Measurements from ENCODE around the gene LCE7A.

LCE7A gene

DNA sequence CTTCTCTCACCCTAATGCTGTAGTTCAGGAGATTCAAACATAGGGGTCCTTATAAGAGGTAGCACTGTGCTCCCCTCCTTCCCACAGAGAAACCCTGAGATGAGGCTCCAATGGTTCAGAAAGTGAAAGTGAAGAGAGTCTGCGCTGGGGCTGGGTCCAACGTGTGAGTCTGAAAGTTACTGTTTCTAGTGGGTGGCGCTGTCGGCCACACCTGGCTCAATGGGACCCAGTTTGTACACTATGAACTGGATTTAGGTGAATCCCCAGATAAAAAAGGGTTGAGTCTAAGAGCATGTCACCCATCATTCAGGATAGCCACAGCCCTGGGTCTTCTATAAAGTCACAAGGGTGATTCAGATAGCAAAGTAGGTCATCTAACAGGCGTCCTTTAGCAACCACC is 21.1 kb downstream of the LCE7A start:
- no peak for FAIRE-seq

DNA sequence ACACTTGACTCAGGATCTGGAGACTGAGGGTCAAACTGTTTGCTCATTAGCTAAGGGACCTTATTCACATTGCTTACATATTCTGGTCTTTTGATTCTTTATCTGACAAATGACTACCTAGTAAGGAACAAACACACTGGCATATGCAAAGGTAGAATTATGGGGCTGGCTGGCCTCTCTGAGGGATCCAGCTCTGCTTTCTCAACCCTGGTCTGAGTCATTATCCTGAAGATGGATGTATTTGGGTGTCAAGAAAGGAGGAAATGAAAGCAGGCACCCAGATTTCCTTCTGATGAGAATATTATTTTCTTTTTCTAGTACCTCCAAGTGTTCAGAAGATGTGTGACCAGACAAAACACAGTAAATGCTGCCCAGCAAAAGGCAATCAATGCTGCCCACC is 24.3 kb downstream of the LCE7A start:
- FAIRE-seq, result no peak

DNA sequence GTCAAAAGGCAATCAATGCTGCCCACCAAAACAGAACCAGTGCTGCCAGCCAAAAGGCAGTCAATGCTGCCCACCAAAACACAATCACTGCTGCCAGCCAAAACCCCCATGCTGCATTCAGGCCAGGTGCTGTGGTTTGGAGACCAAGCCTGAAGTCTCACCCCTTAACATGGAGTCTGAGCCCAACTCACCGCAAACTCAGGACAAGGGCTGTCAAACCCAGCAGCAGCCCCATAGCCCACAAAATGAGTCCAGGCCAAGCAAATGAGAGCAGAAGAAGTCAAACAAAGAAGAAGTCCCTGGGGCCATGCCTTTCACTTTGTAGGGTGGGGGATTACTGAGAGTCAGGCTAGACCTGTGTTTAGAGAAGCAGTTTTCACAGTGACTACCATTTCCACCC is 24.7 kb downstream of the LCE7A start:
- FAIRE-seq, result no peak

DNA sequence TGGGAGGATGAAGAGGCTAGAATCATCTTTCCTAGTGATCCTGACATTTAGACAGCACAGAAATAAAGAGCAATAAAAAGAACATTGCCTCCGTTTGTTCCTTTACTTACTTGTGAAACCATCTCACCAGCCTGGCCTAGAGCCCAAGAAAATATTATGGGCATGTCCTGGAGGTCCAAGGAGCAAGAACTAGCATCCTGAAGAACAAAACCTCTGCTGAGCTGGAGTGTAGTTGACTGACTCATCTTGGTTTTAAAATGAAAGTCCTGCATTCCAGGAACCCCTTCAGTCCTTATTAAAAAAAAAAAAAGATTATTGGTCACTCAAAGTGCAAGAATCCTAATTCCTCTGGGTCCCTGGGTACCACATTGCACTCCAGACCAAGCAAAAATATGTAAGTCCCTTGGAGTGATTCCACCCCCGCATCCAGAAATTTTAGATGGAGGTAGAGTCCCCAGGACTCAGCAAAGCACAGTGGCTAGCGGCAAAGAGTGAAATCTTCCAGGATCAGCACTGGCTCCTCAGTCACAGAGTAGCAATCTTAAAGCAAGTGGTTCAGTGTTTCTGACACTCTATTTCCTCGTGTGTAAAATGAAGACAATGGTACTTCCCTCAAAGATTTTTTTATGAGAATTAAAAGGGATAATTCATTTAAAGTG is 25.3 kb downstream of the LCE7A start:
- FAIRE-seq, result no peak

DNA sequence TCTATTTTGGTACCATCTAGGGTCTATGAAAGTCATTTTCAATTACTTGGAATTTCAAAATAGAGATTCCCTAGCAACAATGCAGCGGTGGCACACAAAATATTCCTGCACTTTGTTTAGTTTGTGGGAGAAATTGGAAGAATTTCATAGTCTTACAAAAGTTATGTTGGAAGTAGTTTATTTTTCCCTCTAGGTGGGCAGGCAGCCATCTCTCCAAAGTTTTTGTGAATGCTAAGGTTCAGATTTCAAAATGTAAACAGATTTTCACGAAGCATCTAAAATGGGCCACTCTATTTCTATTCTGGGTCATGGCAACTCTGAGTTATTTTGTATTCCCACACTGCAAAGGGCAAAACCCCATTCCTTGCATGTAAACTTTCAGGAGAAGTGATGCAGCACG is 26.3 kb downstream of the LCE7A start:
- FAIRE-seq, result no peak

DNA sequence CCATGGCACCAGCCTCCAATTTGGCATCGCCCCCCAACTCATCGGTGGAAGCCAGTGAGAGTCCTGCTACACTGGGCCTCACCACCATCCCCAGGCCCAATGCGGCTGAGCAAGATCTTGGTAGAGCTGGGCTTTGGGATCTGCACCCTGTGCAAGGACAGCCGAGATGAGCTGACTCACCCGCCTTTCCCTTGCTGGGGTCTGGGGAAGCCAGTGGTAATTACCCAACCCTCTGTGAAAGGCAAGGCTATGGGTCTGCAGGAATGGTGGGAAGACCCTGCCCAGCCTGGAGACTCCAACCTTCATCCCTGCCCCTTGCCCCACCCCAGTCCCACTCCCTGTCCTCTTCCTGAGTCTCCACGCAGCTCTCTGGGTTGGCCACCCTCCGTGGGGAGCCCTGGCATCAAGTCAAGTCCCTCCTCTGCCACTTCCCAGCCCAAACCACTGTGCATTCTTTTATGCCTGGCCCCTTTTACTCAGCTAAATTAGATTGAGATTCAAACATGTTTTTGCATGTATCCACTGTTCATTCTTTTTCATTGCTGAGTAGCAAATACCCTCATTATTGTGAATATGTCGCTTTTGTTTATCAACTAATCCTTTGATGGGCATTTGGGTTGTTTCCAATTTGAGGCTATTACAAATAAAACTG is 27.1 kb downstream of the LCE7A start:
- FAIRE-seq, result no peak

DNA sequence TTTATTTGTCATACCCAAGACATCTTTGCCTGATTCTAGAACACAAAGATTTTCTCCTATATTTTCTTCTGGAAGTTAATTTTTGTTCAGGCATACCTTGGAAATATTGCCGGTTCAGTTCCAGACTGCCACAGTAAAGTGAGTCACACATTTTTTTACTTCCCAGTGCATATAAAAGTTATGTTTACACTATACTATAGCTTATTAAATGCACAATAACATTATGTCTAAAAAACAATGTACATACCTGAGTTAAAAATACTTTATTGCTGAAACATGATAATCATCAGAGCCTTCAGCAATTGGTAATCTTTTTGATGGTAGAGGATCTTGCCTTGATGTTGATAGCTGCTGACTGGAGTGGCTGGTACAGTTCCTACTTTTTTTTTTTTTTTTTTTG is 28.3 kb downstream of the LCE7A start:
- no peak for FAIRE-seq

DNA sequence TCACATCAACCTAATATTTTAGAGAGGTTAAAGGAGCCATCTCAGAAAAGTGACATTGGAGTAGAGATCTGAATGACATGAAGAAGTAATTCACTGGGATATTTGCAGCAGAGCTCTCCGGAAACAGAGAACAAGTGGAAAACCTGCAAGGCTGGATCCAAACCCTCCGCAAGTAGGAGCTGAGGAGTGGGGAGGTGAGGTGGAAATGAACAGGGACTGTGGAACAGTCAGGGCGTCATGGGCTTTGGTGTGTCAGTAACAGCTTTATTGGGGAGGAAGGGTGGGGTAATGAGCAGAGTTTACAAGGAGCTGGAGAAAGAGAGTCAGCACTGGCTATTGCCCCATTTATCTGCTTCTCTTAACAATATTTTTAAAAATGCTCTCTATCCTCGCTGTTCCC is 39.2 kb downstream of the LCE7A start:
- FAIRE-seq, result no peak

DNA sequence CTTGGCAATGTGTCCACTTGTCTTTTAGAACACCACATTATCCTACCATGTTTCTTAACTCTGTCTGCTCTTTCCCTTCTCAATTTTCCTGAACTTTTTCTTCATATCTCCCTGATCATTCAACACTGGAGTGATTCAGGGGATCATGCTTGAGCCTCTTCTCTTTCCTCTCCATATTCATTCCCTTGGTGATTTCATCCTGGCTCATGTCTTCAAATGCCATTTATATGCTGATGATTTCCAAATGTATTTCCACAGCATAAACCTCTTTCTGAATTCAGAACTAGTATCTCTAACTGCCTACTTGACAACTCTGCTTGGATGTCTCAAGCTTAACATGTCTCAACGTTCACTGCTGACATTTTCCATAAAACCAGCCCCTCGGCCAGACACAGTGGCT is 40.1 kb downstream of the LCE7A start:
- no peak for FAIRE-seq

DNA sequence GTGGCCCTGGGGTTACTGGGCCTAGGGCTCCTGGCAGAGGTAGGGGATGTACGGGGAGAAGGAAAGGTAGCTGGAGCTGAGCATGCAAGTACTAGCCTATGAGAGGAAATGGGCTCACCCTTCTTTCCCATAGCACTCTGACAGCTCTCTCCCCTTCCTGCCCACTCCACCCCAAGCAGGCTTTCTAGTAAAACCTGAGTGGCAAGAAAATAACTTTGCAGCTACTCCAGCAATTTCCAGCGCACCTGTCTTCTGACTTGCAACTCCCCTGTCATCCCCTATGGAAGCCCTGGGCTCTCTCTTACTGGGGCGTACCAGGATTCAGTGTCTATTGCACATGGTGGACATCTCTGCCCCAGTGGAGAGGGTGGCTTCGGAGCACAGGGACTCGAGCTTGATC is 41.8 kb downstream of the LCE7A start:
- FAIRE-seq, result no peak

DNA sequence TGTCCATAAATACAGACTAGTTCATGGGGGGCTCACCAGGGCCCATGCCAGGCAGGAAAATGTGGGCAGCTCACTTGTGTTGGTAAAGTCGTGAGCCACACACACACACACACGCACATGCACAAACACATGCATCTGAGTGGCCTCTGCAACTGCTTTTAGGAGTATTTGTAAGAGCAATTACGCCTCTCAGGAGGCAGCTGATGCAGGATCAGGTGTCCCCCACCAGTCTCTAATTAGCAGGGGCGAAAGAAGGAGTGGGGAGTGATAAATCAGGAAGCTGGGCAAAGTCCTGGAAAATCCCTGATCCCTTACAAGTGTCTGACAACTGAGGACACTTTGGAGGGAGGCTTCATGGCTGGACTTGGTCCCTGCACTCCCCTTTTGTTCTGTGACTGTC is 42.8 kb downstream of the LCE7A start:
- no peak for FAIRE-seq

DNA sequence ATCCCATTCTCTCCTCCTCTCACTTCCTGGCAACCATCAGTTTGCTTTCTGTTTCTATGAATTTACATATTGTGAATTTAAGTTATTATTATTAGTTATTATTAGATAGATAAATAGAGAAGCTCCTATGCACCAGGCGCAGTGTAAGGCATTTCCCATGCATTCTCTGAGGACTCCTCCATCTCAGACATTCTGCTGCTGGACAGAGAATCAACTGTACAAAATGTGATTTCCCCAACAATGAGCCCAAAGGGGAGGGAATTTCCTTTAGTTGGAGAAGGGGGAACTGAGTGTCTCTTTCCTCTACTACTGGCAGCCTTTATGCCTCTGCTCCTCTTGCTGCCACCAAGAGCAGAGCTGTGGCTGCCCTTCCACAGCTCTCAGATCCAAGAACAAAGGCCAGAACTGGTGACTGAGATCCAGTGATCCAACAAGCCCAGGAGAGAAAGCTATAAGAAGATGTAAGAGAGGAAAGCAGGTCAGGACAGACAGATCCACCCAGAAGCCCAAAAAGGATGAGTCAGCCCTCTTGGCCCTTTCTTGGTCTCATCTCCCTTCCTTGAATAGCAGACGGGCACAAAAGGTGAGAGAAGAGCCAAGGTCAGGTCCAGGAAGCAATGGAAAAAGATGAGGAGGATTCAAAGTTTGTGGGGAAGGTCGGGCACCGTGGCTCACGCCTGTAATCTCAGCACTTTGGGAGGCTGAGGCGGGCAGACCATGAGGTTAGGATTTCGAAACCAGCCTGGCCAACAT is 45.1 kb downstream of the LCE7A start:
- no peak for FAIRE-seq

DNA sequence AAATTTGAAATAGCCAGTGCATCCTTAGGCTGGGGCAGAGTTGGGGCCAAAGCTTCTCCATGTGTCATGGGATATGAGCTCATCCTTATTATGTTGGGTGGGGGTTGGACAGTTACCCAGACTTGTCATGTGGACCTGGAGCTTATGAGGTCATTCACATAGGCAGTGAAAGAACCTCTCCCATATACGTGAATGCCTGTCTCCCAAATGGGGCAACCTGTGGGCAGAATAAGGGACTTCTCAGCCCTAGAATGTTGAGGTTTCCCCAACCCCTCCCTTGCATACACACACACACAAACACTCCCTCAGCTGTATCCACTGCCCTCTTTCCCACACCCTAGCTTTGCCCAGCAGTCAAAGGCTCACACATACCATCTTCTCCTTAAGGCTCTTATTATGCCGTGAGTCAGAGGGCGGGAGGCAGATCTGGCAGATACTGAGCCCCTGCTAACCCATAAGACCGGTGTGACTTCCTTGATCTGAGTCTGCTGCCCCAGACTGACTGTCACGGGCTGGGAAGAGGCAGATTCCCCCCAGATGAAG is 46.3 kb downstream of the LCE7A start:
- no peak for FAIRE-seq

DNA sequence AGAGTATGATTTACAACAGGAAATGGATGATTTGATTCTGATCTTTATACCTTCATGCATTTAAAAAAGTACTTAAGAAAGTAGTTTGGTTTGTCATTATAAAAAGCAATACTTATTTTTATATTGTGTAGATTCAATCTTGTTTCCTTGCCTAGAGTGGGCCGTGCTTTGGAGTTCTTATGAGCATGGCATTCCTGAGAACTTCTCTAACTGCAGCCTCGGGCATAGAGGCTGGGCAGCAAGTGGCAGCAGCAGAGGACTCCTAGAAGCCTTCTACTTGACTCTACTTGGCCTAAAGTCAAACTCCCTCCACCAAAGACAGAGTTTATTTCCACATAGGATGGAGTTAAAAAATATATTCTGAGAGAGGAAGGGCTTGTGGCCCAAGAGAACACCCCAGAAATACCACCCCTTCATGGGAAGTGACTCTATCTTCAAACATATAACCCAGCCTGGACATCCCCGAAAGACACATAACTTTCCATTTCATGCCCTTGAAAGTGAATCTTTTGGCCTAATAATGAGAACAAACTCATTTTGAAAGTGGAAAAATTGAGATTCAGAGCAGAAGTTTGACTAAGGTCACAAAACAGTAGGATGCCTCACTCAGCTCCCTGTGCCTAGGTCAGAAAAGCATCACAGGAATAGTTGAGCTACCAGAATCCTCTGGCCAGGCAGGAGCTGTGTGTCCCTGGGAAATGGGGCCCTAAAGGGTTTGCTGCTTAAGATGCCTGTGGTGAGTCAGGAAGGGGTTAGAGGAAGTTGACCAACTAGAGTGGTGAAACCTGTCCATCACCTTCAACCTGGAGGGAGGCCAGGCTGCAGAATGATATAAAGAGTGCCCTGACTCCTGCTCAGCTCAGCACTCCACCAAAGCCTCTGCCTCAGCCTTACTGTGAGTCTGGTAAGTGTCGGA is 48.1 kb downstream of the LCE7A start, which contains the start of gene IVL:
Gene IVL (plus strand): TSS at position 861 of the 916 bp plus-strand sequence. CDS start 1,252 bp downstream, outside the sequence.
- no peak for FAIRE-seq

DNA sequence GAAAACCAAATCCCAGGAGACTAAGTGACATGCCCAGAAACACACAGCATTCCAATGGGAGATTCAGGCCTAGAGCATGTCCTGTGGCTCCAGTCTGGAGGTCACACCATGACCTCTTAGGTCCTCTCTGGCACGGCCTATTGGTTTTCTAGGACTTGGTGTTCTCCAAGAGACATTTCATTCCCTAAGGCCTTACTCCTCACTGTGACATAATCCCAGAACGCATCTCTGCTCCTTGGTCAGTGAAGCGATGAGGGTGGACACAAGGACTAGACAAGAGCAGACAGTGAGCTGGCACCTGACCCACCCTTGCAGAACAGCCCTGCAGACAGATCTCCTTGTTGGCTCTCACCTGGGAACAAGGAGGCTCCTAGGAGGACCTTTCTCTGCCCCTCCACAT is 49.4 kb downstream of the LCE7A start:
- FAIRE-seq, result no peak
